Epithelial cell of prostate (primary cell): ENCODE measurements around the gene ELMO1.

ENCODE experiments used
- DNase-seq: peaks from one replicate; pipeline ENCODE4 v3.0.0-alpha.2; 2011; ENCODE audit warnings: low read depth, low spot score
- H3K27ac ChIP-seq: fragments of 450-650 bp; 2 replicates; pipeline ENCODE4 v1.5.1; 2017; ENCODE audit warnings: mild to moderate bottlenecking

The ELMO1 gene

GRCh38 chr7:37015353-37016034 is 433.2 kb downstream of the ELMO1 start:
- DNase-seq: no peak
- H3K27ac ChIP-seq: no peak overlapping the region

- DNase-seq: no peak
- no peak overlapping the region for H3K27ac ChIP-seq
Measured at GRCh38 chr7:37013771-37014170, 434.9 kb downstream of the ELMO1 start.

GRCh38 chr7:37011151-37011890 is 437.3 kb downstream of the ELMO1 start:
- DNase-seq: no peak
- H3K27ac ChIP-seq: no peak overlapping the region

- H3K27ac ChIP-seq: no peak overlapping the region
- no peak for DNase-seq
Measured at GRCh38 chr7:37009125-37009675, 439.5 kb downstream of the ELMO1 start.

GRCh38 chr7:37007691-37008090 is 441.0 kb downstream of the ELMO1 start:
- no peak for DNase-seq
- H3K27ac ChIP-seq: no peak overlapping the region

GRCh38 chr7:37007268-37007667 is 441.4 kb downstream of the ELMO1 start:
- no peak for DNase-seq
- no peak overlapping the region for H3K27ac ChIP-seq

- no peak for DNase-seq
- no peak overlapping the region for H3K27ac ChIP-seq
Measured at GRCh38 chr7:37006764-37007163, 441.9 kb downstream of the ELMO1 start.

GRCh38 chr7:37000511-37000910 is 448.2 kb downstream of the ELMO1 start:
- H3K27ac ChIP-seq: no peak overlapping the region
- no peak for DNase-seq

- no peak for DNase-seq
- H3K27ac ChIP-seq: no peak overlapping the region
Measured at GRCh38 chr7:36999626-37000485, 448.8 kb downstream of the ELMO1 start.

- no peak overlapping the region for H3K27ac ChIP-seq
- DNase-seq: no peak
Measured at GRCh38 chr7:36995776-36996175, 452.9 kb downstream of the ELMO1 start.

- no peak for DNase-seq
- no peak overlapping the region for H3K27ac ChIP-seq
Measured at GRCh38 chr7:36994456-36995112, 454.1 kb downstream of the ELMO1 start.

- H3K27ac ChIP-seq: no peak overlapping the region
- DNase-seq: no peak
Measured at GRCh38 chr7:36986948-36987724, 461.5 kb downstream of the ELMO1 start.

- H3K27ac ChIP-seq: no peak overlapping the region
- no peak for DNase-seq
Measured at GRCh38 chr7:36986511-36986933, 462.1 kb downstream of the ELMO1 start.

- DNase-seq: no peak
- H3K27ac ChIP-seq: no peak overlapping the region
Measured at GRCh38 chr7:36985866-36986400, 462.7 kb downstream of the ELMO1 start.

- DNase-seq: no peak
- no peak overlapping the region for H3K27ac ChIP-seq
Measured at GRCh38 chr7:36985316-36985715, 463.3 kb downstream of the ELMO1 start.

- DNase-seq: no peak
- H3K27ac ChIP-seq: no peak overlapping the region
Measured at GRCh38 chr7:36984710-36985312, 463.9 kb downstream of the ELMO1 start.

GRCh38 chr7:36984041-36984521 is 464.6 kb downstream of the ELMO1 start:
- H3K27ac ChIP-seq: no peak overlapping the region
- no peak for DNase-seq

- no peak overlapping the region for H3K27ac ChIP-seq
- DNase-seq: no peak
Measured at GRCh38 chr7:36982766-36983165, 465.9 kb downstream of the ELMO1 start.
